LHCN-M2 (cell line): ENCODE results near the gene HOXD12. TPM values are rescaled to one million over a fixed set of nuclear protein-coding genes. Genes with fewer than 3 reads are reported as not detected.

Experiments used
- DNase-seq: peaks from one replicate; pipeline ENCODE4 v3.0.0-alpha.2; 2012; ENCODE audit warnings: low read depth
- total RNA-seq: library from RNA; depleted of rRNA; stranded (reverse); fragments of >200 nt; gene quantifications from 2 replicates; pipeline ENCODE4 v1.2.3, GENCODE V29; 2014; rRNA removed

HOXD12 gene
- total RNA-seq, 1 experiment from 2014 or later = not detected

- DNase-seq = no peak
Observed at GRCh38 chr2:176147800-176148496, 48.4 kb downstream of the HOXD12 start.

DNA sequence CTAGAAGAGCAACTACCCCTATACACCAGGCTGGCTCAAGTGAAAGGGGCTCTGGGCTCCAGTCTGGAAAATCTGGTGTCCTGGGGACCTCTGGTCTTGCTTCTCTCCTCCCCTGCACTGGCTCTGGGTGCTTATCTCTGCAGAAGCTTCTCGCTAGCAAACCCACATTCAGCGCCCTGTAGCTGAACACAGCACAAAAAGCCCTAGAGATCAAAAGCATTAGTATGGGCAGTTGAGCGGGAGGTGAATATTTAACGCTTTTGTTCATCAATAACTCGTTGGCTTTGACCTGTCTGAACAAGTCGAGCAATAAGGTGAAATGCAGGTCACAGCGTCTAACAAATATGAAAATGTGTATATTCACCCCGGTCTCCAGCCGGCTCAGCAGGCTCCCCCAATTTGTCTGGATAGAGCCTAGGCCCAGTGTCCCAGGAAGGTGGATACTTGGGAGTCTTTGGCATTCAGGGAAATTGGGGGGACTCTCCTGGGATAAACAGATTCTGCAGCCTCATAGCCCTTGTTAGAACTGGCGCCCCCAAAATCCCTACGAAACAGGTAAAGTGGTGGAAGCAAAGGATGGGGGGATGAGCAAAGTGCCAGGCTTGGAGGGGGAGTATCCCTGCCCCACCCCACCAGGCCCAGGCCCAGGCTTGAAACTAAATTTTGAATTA lies 49.3 kb downstream of the HOXD12 start:
- no peak for DNase-seq

DNA sequence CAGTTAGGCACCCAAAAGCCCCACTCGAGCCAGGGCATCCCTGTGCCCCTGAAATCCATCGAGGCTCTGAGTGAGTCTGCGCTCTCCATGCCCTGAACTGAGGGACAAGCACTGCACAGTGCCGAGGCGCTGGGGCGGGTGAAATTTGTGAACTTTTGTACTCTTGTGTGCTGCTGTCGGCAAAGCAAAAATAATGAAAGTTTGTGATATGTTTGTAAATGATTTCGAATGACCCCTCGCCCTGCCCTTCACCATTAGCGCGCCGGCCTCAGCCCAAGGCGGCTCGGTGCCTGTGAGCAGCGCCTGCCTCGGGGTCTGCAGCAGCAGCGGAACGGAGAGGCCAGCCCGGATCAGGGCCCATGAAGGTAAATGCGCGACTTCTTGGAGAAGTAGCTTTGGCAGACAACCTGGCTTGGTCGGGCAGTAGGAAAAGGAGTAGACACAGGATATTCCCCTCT lies 49.9 kb downstream of the HOXD12 start:
- DNase-seq = no peak

DNA sequence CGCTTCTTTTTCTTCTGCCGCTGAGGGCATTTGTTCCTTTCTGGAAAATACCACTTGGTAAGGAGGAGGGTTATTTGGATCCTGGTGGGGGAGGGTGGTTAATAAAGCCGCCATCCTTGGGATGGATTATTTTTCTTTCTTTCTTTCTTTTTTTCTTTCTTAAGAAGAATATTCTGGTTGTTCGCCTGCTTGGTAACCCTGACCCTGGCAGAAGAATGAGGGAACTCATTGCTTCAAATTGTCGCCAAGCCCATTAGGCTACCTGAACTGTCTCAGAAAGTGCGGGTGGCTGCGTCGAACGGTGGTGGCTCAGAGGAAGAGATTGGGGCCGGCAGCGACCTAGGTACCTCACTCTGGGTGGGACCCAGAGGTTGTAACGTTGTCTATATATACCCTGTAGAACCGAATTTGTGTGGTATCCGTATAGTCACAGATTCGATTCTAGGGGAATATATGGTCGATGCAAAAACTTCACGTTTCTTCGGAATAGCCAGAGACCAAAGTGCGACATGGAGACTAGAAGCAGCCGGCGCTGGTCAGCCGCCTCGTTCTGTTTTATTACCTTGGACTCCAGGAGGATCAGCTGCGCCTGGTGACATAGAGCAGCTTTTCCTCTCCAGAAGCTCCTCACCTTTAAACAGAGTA lies 50.5 kb downstream of the HOXD12 start:
- no peak for DNase-seq

- no peak for DNase-seq
Observed at GRCh38 chr2:176150584-176151441, 51.2 kb downstream of the HOXD12 start.

- no peak for DNase-seq
Observed at GRCh38 chr2:176151442-176152287, 52.1 kb downstream of the HOXD12 start, which contains the start of gene HOXD4. HOXD4 (plus strand) TSS chr2:176151550; CDS start chr2:176151634, 84 bp downstream.

Other genes starting within 250 kb of the HOXD12 start
- gene LNPK, start 97.5 kb upstream of the HOXD12 start, total RNA-seq = 46.0 and 71.8 TPM in 2 replicates
- gene EVX2, start 15.8 kb upstream of the HOXD12 start, total RNA-seq = not detected in 2 replicates
- not detected in 2 replicates for gene HOXD13, start 7.1 kb upstream of the HOXD12 start, total RNA-seq
- gene HOXD11, start 7.5 kb downstream of the HOXD12 start, total RNA-seq = not detected in 2 replicates
- not detected in 2 replicates for gene HOXD10, start 17.0 kb downstream of the HOXD12 start, total RNA-seq
- gene HOXD9, start 22.9 kb downstream of the HOXD12 start, total RNA-seq = 0.06 TPM in 1 of 2 replicates, not detected in the other
- gene HOXD8, start 29.9 kb downstream of the HOXD12 start, total RNA-seq = 0.58 and 1.4 TPM in 2 replicates
- gene HOXD4, start 51.8 kb downstream of the HOXD12 start, total RNA-seq = not detected in 2 replicates
- gene HOXD3, start 57.5 kb downstream of the HOXD12 start, total RNA-seq = not detected in 2 replicates
- not detected in 2 replicates for gene HOXD1, start 88.9 kb downstream of the HOXD12 start, total RNA-seq
- gene MTX2, start 169.6 kb downstream of the HOXD12 start, total RNA-seq = 32.3 and 37.8 TPM in 2 replicates